A549 (cell line): ENCODE results near the gene SZT2. TPM values are rescaled to one million over a fixed set of nuclear protein-coding genes. Genes with fewer than 3 reads are reported as not detected.

Source experiments
- ATAC-seq, 2 experiments: fragments of 200-7000 bp in 1 of 2; fragments of >200 bp in 1 of 2; cut with Nextera tagmentation in 1 of 2; cut with Tn5 transposase in 1 of 2; 3 replicates each; pipeline versions ENCODE4 v1.8.0 to v1.9.1; 2018 to 2020; ENCODE audit warnings: mild to moderate bottlenecking in 1 of 2, moderate library complexity in 1 of 2
- CTCF ChIA-PET: fragments of 300-600 bp; sonication (Branson Sonifier 250); formaldehyde crosslinking; extraction: SDS; loops from one replicate; lab custom pipeline; 2021; ENCODE audit warnings: antibody characterized with exemption, inconsistent platforms; lab: Yijun Ruan, JAX
- POLR2A ChIA-PET: fragments of 350-600 bp; formaldehyde crosslinking; extraction: SDS; loops from one replicate; lab custom pipeline; 2021; ENCODE audit warnings: antibody characterized with exemption, inconsistent platforms; lab: Yijun Ruan, JAX
- DNase-seq, 2 experiments: peaks; one replicate each; pipeline versions ENCODE4 v3.0.0 to v3.0.0-alpha.2; 2011 to 2016; ENCODE audit warnings: low read depth in 1 of 2, low spot score in 1 of 2
- FAIRE-seq: peaks from 2 replicates; lab custom pipeline; 2011; peaks lifted over from hg19 to GRCh38; lab: Jason Lieb, UNC
- H3K27ac ChIP-seq, 2 experiments: fragments of >200 bp; sonication (Bioruptor Twin); formaldehyde crosslinking; 3 replicates each; pipeline ENCODE4 v1.5.1; 2016 to 2017
- H3K4me1 ChIP-seq: fragments of >200 bp; sonication (Bioruptor Twin); formaldehyde crosslinking; 3 replicates; pipeline ENCODE4 v1.6.1; 2016
- H3K4me2 ChIP-seq: fragments of >200 bp; sonication (Bioruptor Twin); formaldehyde crosslinking; 3 replicates; pipeline ENCODE4 v1.6.1; 2016
- H3K4me3 ChIP-seq: fragments of >200 bp; sonication (Bioruptor Twin); formaldehyde crosslinking; 3 replicates; pipeline ENCODE4 v1.5.1; 2016
- H3K9me3 ChIP-seq: fragments of >200 bp; sonication (Bioruptor Twin); formaldehyde crosslinking; 3 replicates; pipeline ENCODE4 v1.6.1; 2016
- BHLHE40 ChIP-seq: IDR thresholded peaks from 2 replicates; pipeline ENCODE4 v1.6.1; 2012; ENCODE audit warnings: low read depth, low read length, inconsistent platforms
- CBX2 ChIP-seq: fragments of 200-600 bp; sonication (generic); IDR thresholded peaks from 2 replicates; pipeline ENCODE4 v1.6.1; 2016; ENCODE audit warnings: low read depth, mild to moderate bottlenecking, borderline replicate concordance
- CBX8 ChIP-seq: fragments of 200-600 bp; sonication (generic); IDR thresholded peaks from 2 replicates; pipeline ENCODE4 v1.6.1; 2016
- CHD4 ChIP-seq: fragments of 200-600 bp; sonication (generic); IDR thresholded peaks from 2 replicates; pipeline ENCODE4 v1.6.1; 2016; ENCODE audit warnings: antibody characterized with exemption, mild to moderate bottlenecking, borderline replicate concordance
- EHF ChIP-seq: fragments of 250-450 bp; sonication (Bioruptor Pico); IDR thresholded peaks from 2 replicates; pipeline ENCODE4 v1.5.0; 2020; ENCODE audit warnings: mild to moderate bottlenecking
- EHMT2 ChIP-seq: fragments of 200-600 bp; sonication (generic); IDR thresholded peaks from 2 replicates; pipeline ENCODE4 v1.6.1; 2016; ENCODE audit warnings: antibody characterized with exemption, low read depth, mild to moderate bottlenecking, moderate library complexity
- FOSB ChIP-seq: fragments of 250-450 bp; sonication (Bioruptor Pico); IDR thresholded peaks from 2 replicates; pipeline ENCODE4 v1.5.0; 2020; ENCODE audit warnings: mild to moderate bottlenecking, moderate library complexity
- GATA3 ChIP-seq: IDR thresholded peaks from 2 replicates; pipeline ENCODE4 v1.6.1; 2012; ENCODE audit warnings: borderline replicate concordance
- HOXB13 ChIP-seq: fragments of 250-450 bp; sonication (Bioruptor Pico); IDR thresholded peaks from 2 replicates; pipeline ENCODE4 v1.5.0; 2020; ENCODE audit warnings: low read depth, mild to moderate bottlenecking, moderate library complexity
- HOXB5 ChIP-seq: fragments of 250-450 bp; sonication (Bioruptor Pico); IDR thresholded peaks from 2 replicates; pipeline ENCODE4 v1.5.0; 2020; ENCODE audit warnings: mild to moderate bottlenecking, moderate library complexity
- JUN ChIP-seq, 2 experiments: fragments of >200 bp; sonication (Bioruptor Twin); formaldehyde crosslinking; IDR thresholded peaks; 2 replicates in 1 of 2; 3 replicates in 1 of 2; pipeline ENCODE4 v1.6.1; 2016 to 2017
- KDM5A ChIP-seq: fragments of 200-600 bp; sonication (generic); IDR thresholded peaks from 2 replicates; pipeline ENCODE4 v1.6.1; 2016; ENCODE audit warnings: antibody characterized with exemption, mild to moderate bottlenecking
- MAFK ChIP-seq: fragments of 450-650 bp; IDR thresholded peaks from 2 replicates; pipeline ENCODE4 v1.6.1; 2014; ENCODE audit not compliant: partially characterized antibody
- MAZ ChIP-seq: fragments of 150-350 bp; IDR thresholded peaks from 2 replicates; pipeline ENCODE4 v1.6.1; 2014; ENCODE audit warnings: antibody characterized with exemption, low read depth, low read length, borderline replicate concordance
- MYC ChIP-seq: IDR thresholded peaks from 2 replicates; pipeline ENCODE4 v1.6.1; 2012; ENCODE audit warnings: mild to moderate bottlenecking, inconsistent platforms, low read length, improper control_type of control experiment, borderline replicate concordance
- NPAS2 ChIP-seq: fragments of 250-450 bp; sonication (Bioruptor Pico); IDR thresholded peaks from 2 replicates; pipeline ENCODE4 v1.8.0; 2022; ENCODE audit warnings: mild to moderate bottlenecking, moderate library complexity, borderline replicate concordance
- PHF8 ChIP-seq: fragments of 200-600 bp; sonication (generic); IDR thresholded peaks from 2 replicates; pipeline ENCODE4 v1.6.1; 2016; ENCODE audit warnings: low read depth, mild to moderate bottlenecking, antibody characterized with exemption, moderate library complexity, borderline replicate concordance
- POLR2A ChIP-seq: IDR thresholded peaks from 2 replicates; pipeline ENCODE4 v1.6.1; 2012; ENCODE audit warnings: mild to moderate bottlenecking, low read length
- RFX5 ChIP-seq: fragments of 450-650 bp; IDR thresholded peaks from 2 replicates; pipeline ENCODE4 v1.7.1; 2014; ENCODE audit warnings: antibody characterized with exemption, mild to moderate bottlenecking, moderate library complexity
- RNF2 ChIP-seq: fragments of 200-600 bp; sonication (generic); IDR thresholded peaks from 2 replicates; pipeline ENCODE4 v1.6.1; 2016; ENCODE audit warnings: low read depth, mild to moderate bottlenecking, antibody characterized with exemption, moderate library complexity, borderline replicate concordance
- TP53 ChIP-seq: fragments of 250-450 bp; sonication (Bioruptor Pico); IDR thresholded peaks from 2 replicates; pipeline ENCODE4 v1.5.0; 2021; ENCODE audit warnings: mild to moderate bottlenecking, moderate library complexity
- ZC3H11A ChIP-seq: fragments of 450-650 bp; IDR thresholded peaks from 2 replicates; pipeline ENCODE4 v1.6.1; 2014; ENCODE audit warnings: antibody characterized with exemption, mild to moderate bottlenecking
- WGBS: methylation state at CpG from one replicate; pipeline ENCODE4 v1.1.6; 2017; ENCODE audit errors: missing lambda C conversion rate; 5-methylcytosine and 5-hydroxymethylcytosine counted together
- polyA plus RNA-seq, 4 experiments: library from polyadenylated mRNA; depleted of rRNA in 3 of 4; stranded (reverse); fragments of >200 nt; fragmentation: RNase III in 1 of 4; extraction: RNeasy Plus Mini Kit Qiagen cat#74134 plus additional on column Dnase treatment in 1 of 4; gene quantifications; 2 replicates in 3 of 4; 3 replicates in 1 of 4; pipeline ENCODE4 v1.2.3, GENCODE V29; 2011 to 2017
- TF ChIP-seq, protein P1 (sequence below): fragments of 250-450 bp; sonication (Bioruptor Pico); IDR thresholded peaks from 2 replicates; pipeline ENCODE4 v1.5.0; 2020; ENCODE audit warnings: low read depth, mild to moderate bottlenecking, moderate library complexity
- TF ChIP-seq, protein P2 (sequence below): IDR thresholded peaks from 2 replicates; pipeline ENCODE4 v1.6.1; 2012; ENCODE audit warnings: low read depth, borderline replicate concordance
- TF ChIP-seq, protein P3 (sequence below): fragments of >200 bp; sonication (Bioruptor Twin); formaldehyde crosslinking; IDR thresholded peaks from 3 replicates; pipeline ENCODE4 v1.6.1; 2016
- TF ChIP-seq, protein P4 (sequence below): IDR thresholded peaks from 2 replicates; pipeline ENCODE4 v1.6.1; 2012
- TF ChIP-seq, protein P5 (sequence below): fragments of 250-450 bp; sonication (Bioruptor Pico); IDR thresholded peaks from 2 replicates; pipeline ENCODE4 v1.5.0; 2021; ENCODE audit warnings: mild to moderate bottlenecking, moderate library complexity, borderline replicate concordance

Gene SZT2
- polyA plus RNA-seq, 2 of the 4 experiments (the other 2 are of a cell fraction): 6.1 to 6.5 TPM

DNA sequence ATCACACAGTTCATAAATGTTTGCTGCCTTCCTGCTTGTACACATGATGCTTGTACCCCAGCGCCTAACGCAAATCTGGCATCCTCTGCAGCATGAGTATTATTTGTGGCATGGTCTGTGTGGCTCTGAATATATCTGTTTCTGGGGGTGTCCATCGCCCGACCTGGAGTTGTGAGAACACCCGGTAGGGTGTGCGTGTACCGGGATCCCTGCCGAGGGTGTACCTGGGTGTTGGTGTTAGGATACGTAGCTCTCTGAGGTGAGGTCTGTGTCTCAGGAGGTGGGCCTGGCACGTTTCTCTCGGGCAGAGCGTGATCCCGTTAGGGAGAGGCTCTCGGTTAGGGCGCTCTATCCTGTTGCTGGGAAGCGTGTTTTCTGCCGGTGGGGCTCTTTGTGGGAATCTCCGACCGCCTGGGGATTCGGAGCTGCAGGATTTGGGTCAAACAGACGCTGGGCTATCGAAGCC, 41.3 kb upstream of the SZT2 start:
- CTCF ChIA-PET: no interaction called here
- DNase-seq (peak in 1 of 2 experiments; percentile 40), ATAC-seq (peak; percentile 40 to 55; a peak in 5 of 6 replicates), FAIRE-seq (no peak)
- peak overlapping the region; percentile 96 to 99 for H3K27ac ChIP-seq
- peak overlapping the region; percentile 82 for H3K4me2 ChIP-seq
- peaks cover 9% of the 10 kb centered on the region; the same call in 2 of the 3 replicates for H3K4me1 ChIP-seq
- no peak for TF ChIP-seq BHLHE40
- peak; percentile 66; the same call in 1 of the 2 replicates for TF ChIP-seq HOXB13 (CRISPR knock-in tag)
- POLR2A ChIA-PET: interaction anchor here (0.9 to 1.9 kb wide), 8 partner anchors 10 to 411 kb away, joined by 3 to 18 read pairs (median 4); partner anchors contain the start of genes CDC20 and ELOVL1
- peak overlapping the region; percentile 70 for H3K4me3 ChIP-seq
- no peaks in the 10 kb centered on the region for H3K9me3 ChIP-seq
- WGBS: 38% methylated on average over 8 of the region's 22 CpGs

DNA sequence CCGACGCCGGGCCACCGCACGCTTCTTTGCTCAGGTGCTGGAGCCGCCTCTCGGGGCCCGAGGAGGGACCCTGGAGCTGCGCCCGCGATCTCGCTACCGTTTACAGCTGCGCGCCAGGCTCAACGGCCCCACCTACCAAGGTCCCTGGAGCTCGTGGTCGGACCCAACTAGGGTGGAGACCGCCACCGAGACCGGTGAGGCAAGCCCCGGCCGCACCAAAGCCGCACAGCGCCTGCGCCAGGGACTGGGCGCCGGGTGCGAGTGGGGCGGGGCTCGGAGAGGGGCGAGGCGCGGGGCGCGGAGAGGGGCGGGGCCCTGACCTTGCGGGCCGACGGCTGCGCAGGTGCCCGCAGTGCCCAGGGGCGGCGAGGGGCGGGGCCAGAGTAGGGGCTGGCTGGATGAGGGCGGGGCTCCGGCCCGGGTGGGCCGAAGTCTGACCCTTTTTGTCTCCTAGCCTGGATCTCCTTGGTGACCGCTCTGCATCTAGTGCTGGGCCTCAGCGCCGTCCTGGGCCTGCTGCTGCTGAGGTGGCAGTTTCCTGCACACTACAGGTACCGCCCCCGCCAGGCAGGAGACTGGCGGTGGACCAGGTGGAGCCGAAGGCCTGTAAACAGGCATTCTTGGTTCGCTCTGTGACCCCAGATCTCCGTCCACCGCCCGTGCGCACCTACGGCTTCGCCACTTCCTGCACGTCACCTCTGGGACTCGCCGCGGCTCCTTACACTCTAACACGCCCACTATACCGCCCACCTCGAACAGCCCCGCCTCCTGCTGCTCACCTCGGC, 40.7 kb upstream of the SZT2 start:
- no peaks in the 10 kb centered on the region for H3K9me3 ChIP-seq
- H3K27ac ChIP-seq: peak overlapping the region; percentile 96 to 99
- WGBS: 0% methylated on average over 12 of the region's 72 CpGs

DNA sequence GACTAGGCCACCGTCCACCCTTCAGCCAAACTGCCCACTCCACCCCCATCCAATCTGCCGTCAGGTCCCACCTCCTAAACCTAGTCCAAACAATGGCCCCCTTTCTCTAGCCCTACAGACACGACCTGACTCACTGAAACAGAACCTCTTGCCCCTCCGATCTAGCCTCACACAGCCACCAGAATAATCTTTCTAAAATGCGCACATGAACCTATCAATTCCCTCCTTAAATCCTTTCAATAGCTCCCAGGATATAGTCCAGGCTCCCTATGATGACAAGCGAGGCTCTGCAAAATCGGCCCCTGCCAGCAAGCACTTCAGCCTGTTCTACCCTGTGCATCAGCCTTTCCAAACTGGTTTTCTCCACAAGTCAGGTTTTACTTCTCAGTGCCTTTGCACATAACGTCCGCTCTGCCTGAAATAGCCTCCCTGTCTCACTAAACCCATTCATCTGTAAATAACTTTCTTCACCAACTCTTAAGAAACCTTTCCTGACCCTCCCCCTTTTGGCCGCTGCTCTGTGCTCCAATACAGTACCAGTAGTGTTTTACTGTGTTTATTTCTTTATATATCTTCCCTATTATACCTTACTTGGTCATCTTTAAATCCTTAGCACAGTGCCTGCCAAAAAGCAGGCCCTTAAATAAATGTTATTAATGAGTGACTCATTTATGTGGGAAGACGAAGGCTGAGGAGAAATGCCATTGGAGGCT, 39.9 kb upstream of the SZT2 start:
- ATAC-seq (peak in 1 of 2 experiments; percentile 1; a peak in 1 of 6 replicates), FAIRE-seq (no peak), DNase-seq (no peak)
- CTCF ChIA-PET: no interaction called here
- Histone ChIP-seq H3K9me3 (no peaks in the 10 kb centered on the region), H3K4me2 (peak overlapping the region; percentile 82), H3K4me1 (peaks cover 9% of the 10 kb centered on the region; the same call in 2 of the 3 replicates), H3K4me3 (peak overlapping the region; percentile 70), H3K27ac (peak overlapping the region; percentile 96 to 99)
- POLR2A ChIA-PET: no interaction called here
- 46% methylated on average over 11 of the region's 11 CpGs for WGBS
- TF ChIP-seq CBX8: no peak
- TF ChIP-seq KDM5A: no peak
- no peak for TF ChIP-seq HOXB5 (CRISPR knock-in tag)
- TF ChIP-seq GATA3: no peak
- TF ChIP-seq FOSB (CRISPR knock-in tag): no peak
- no peak for TF ChIP-seq PHF8
- TF ChIP-seq, protein P1, sequence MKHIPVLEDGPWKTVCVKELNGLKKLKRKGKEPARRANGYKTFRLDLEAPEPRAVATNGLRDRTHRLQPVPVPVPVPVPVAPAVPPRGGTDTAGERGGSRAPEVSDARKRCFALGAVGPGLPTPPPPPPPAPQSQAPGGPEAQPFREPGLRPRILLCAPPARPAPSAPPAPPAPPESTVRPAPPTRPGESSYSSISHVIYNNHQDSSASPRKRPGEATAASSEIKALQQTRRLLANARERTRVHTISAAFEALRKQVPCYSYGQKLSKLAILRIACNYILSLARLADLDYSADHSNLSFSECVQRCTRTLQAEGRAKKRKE (CRISPR knock-in tag): no peak
- TF ChIP-seq EHF: no peak
- TF ChIP-seq TP53: no peak
- no peak for TF ChIP-seq CBX2

More for the DNA sequence above, 40.7 kb upstream of the SZT2 start:
- H3K4me2 ChIP-seq: peak overlapping the region; percentile 82
- POLR2A ChIA-PET: interaction anchor here (0.9 to 1.9 kb wide), 8 partner anchors 9 to 411 kb away, joined by 3 to 18 read pairs (median 4); partner anchors contain the start of genes CDC20 and ELOVL1
- 0 out of 2 replicates have a peak, but pooled peaks have one; percentile 27 for TF ChIP-seq RFX5
- no peak for TF ChIP-seq EHMT2
- TF ChIP-seq PHF8: peak; percentile 48; the same call in 1 of the 2 replicates
- TF ChIP-seq, protein P2, sequence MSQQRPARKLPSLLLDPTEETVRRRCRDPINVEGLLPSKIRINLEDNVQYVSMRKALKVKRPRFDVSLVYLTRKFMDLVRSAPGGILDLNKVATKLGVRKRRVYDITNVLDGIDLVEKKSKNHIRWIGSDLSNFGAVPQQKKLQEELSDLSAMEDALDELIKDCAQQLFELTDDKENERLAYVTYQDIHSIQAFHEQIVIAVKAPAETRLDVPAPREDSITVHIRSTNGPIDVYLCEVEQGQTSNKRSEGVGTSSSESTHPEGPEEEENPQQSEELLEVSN: peak; percentile 82
- no peak for TF ChIP-seq NPAS2 (CRISPR knock-in tag)
- no peak for TF ChIP-seq CBX8
- TF ChIP-seq, protein P3, sequence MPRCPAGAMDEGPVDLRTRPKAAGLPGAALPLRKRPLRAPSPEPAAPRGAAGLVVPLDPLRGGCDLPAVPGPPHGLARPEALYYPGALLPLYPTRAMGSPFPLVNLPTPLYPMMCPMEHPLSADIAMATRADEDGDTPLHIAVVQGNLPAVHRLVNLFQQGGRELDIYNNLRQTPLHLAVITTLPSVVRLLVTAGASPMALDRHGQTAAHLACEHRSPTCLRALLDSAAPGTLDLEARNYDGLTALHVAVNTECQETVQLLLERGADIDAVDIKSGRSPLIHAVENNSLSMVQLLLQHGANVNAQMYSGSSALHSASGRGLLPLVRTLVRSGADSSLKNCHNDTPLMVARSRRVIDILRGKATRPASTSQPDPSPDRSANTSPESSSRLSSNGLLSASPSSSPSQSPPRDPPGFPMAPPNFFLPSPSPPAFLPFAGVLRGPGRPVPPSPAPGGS: 0 out of 3 replicates have a peak, but pooled peaks have one; percentile 17
- peak in 1 of 2 experiments; percentile 75; a peak in 4 of 5 replicates for TF ChIP-seq JUN (IDR thresholded peaks at IDR 0.05)
- 0 out of 2 replicates have a peak, but pooled peaks have one; percentile 5 for TF ChIP-seq MAZ
- TF ChIP-seq HOXB13 (CRISPR knock-in tag): no peak
- no peak for TF ChIP-seq ZC3H11A
- TF ChIP-seq, protein P4, sequence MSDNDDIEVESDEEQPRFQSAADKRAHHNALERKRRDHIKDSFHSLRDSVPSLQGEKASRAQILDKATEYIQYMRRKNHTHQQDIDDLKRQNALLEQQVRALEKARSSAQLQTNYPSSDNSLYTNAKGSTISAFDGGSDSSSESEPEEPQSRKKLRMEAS: peak; percentile 79
- TF ChIP-seq MYC: 0 out of 2 replicates have a peak, but pooled peaks have one; percentile 58
- no peak for TF ChIP-seq CHD4
- TF ChIP-seq POLR2A: peak; percentile 70
- peak; percentile 74 for TF ChIP-seq MAFK
- TF ChIP-seq, protein P5, sequence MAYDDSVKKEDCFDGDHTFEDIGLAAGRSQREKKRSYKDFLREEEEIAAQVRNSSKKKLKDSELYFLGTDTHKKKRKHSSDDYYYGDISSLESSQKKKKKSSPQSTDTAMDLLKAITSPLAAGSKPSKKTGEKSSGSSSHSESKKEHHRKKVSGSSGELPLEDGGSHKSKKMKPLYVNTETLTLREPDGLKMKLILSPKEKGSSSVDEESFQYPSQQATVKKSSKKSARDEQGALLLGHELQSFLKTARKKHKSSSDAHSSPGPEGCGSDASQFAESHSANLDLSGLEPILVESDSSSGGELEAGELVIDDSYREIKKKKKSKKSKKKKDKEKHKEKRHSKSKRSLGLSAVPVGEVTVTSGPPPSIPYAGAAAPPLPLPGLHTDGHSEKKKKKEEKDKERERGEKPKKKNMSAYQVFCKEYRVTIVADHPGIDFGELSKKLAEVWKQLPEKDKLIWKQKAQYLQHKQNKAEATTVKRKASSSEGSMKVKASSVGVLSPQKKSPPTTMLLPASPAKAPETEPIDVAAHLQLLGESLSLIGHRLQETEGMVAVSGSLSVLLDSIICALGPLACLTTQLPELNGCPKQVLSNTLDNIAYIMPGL (CRISPR knock-in tag): no peak
- no peak for TF ChIP-seq RNF2
- TF ChIP-seq, all 56 proteins: peak for 10
- Histone ChIP-seq H3K4me1 (peaks cover 9% of the 10 kb centered on the region; the same call in 2 of the 3 replicates), H3K4me3 (peak overlapping the region; percentile 70)
- CTCF ChIA-PET: no interaction called here
- DNase-seq (peak; percentile 79 to 89), ATAC-seq (peak; percentile 93), FAIRE-seq (no peak)
